A549 (cell line): ENCODE data around the gene SNRNP40. TPM values are rescaled to one million over a fixed set of nuclear protein-coding genes. Genes with fewer than 3 reads are reported as not detected.

Experiments
- ATAC-seq, 2 experiments: fragments of 200-7000 bp in 1 of 2; fragments of >200 bp in 1 of 2; cut with Nextera tagmentation in 1 of 2; cut with Tn5 transposase in 1 of 2; 3 replicates each; pipeline versions ENCODE4 v1.8.0 to v1.9.1; 2018 to 2020; ENCODE audit warnings: mild to moderate bottlenecking in 1 of 2, moderate library complexity in 1 of 2
- CTCF ChIA-PET: fragments of 300-600 bp; sonication (Branson Sonifier 250); formaldehyde crosslinking; extraction: SDS; loops from one replicate; lab custom pipeline; 2021; ENCODE audit warnings: antibody characterized with exemption, inconsistent platforms; lab: Yijun Ruan, JAX
- POLR2A ChIA-PET: fragments of 350-600 bp; formaldehyde crosslinking; extraction: SDS; loops from one replicate; lab custom pipeline; 2021; ENCODE audit warnings: antibody characterized with exemption, inconsistent platforms; lab: Yijun Ruan, JAX
- DNase-seq, 2 experiments: peaks; one replicate each; pipeline versions ENCODE4 v3.0.0 to v3.0.0-alpha.2; 2011 to 2016; ENCODE audit warnings: low read depth in 1 of 2, low spot score in 1 of 2
- FAIRE-seq: peaks from 2 replicates; lab custom pipeline; 2011; peaks lifted over from hg19 to GRCh38; lab: Jason Lieb, UNC
- H3K27ac ChIP-seq, 2 experiments: fragments of >200 bp; sonication (Bioruptor Twin); formaldehyde crosslinking; 3 replicates each; pipeline ENCODE4 v1.5.1; 2016 to 2017
- H3K4me1 ChIP-seq: fragments of >200 bp; sonication (Bioruptor Twin); formaldehyde crosslinking; 3 replicates; pipeline ENCODE4 v1.6.1; 2016
- H3K4me2 ChIP-seq: fragments of >200 bp; sonication (Bioruptor Twin); formaldehyde crosslinking; 3 replicates; pipeline ENCODE4 v1.6.1; 2016
- H3K4me3 ChIP-seq: fragments of >200 bp; sonication (Bioruptor Twin); formaldehyde crosslinking; 3 replicates; pipeline ENCODE4 v1.5.1; 2016
- H3K9me3 ChIP-seq: fragments of >200 bp; sonication (Bioruptor Twin); formaldehyde crosslinking; 3 replicates; pipeline ENCODE4 v1.6.1; 2016
- ATOH8 ChIP-seq: fragments of 250-450 bp; sonication (Bioruptor Pico); IDR thresholded peaks from 2 replicates; pipeline ENCODE4 v1.5.0; 2020; ENCODE audit warnings: low read depth, mild to moderate bottlenecking, moderate library complexity
- CBX2 ChIP-seq: fragments of 200-600 bp; sonication (generic); IDR thresholded peaks from 2 replicates; pipeline ENCODE4 v1.6.1; 2016; ENCODE audit warnings: low read depth, mild to moderate bottlenecking, borderline replicate concordance
- CBX8 ChIP-seq: fragments of 200-600 bp; sonication (generic); IDR thresholded peaks from 2 replicates; pipeline ENCODE4 v1.6.1; 2016
- CHD4 ChIP-seq: fragments of 200-600 bp; sonication (generic); IDR thresholded peaks from 2 replicates; pipeline ENCODE4 v1.6.1; 2016; ENCODE audit warnings: antibody characterized with exemption, mild to moderate bottlenecking, borderline replicate concordance
- E2F6 ChIP-seq: IDR thresholded peaks from 2 replicates; pipeline ENCODE4 v1.6.1; 2012; ENCODE audit warnings: low read depth, borderline replicate concordance
- EHF ChIP-seq: fragments of 250-450 bp; sonication (Bioruptor Pico); IDR thresholded peaks from 2 replicates; pipeline ENCODE4 v1.5.0; 2020; ENCODE audit warnings: mild to moderate bottlenecking
- EHMT2 ChIP-seq: fragments of 200-600 bp; sonication (generic); IDR thresholded peaks from 2 replicates; pipeline ENCODE4 v1.6.1; 2016; ENCODE audit warnings: antibody characterized with exemption, low read depth, mild to moderate bottlenecking, moderate library complexity
- EP300 ChIP-seq, 2 experiments: fragments of >200 bp; sonication (Bioruptor Twin); formaldehyde crosslinking; IDR thresholded peaks; 2 replicates in 1 of 2; 3 replicates in 1 of 2; pipeline ENCODE4 v1.6.1; 2016 to 2017
- ESRRA ChIP-seq: fragments of 150-350 bp; IDR thresholded peaks from 2 replicates; pipeline ENCODE4 v1.6.1; 2014; ENCODE audit warnings: mild to moderate bottlenecking, low read length, borderline replicate concordance
- FOSB ChIP-seq: fragments of 250-450 bp; sonication (Bioruptor Pico); IDR thresholded peaks from 2 replicates; pipeline ENCODE4 v1.5.0; 2020; ENCODE audit warnings: mild to moderate bottlenecking, moderate library complexity
- FOXS1 ChIP-seq: fragments of 250-450 bp; sonication (Bioruptor Pico); IDR thresholded peaks from 2 replicates; pipeline ENCODE4 v1.5.0; 2020; ENCODE audit warnings: mild to moderate bottlenecking, moderate library complexity
- HDAC2 ChIP-seq: fragments of 200-600 bp; sonication (generic); IDR thresholded peaks from 2 replicates; pipeline ENCODE4 v1.6.1; 2016
- HEYL ChIP-seq: fragments of 250-450 bp; sonication (Bioruptor Pico); IDR thresholded peaks from 2 replicates; pipeline ENCODE4 v1.8.0; 2021; ENCODE audit warnings: mild to moderate bottlenecking, moderate library complexity
- HMGXB4 ChIP-seq: fragments of 250-450 bp; sonication (Bioruptor Pico); IDR thresholded peaks from 2 replicates; pipeline ENCODE4 v1.5.0; 2021; ENCODE audit warnings: mild to moderate bottlenecking, moderate library complexity, borderline replicate concordance
- HOXA7 ChIP-seq: fragments of 250-450 bp; sonication (Bioruptor Pico); IDR thresholded peaks from 2 replicates; pipeline ENCODE4 v1.5.0; 2020; ENCODE audit warnings: mild to moderate bottlenecking, moderate library complexity
- HOXB5 ChIP-seq: fragments of 250-450 bp; sonication (Bioruptor Pico); IDR thresholded peaks from 2 replicates; pipeline ENCODE4 v1.5.0; 2020; ENCODE audit warnings: mild to moderate bottlenecking, moderate library complexity
- JUN ChIP-seq, 2 experiments: fragments of >200 bp; sonication (Bioruptor Twin); formaldehyde crosslinking; IDR thresholded peaks; 2 replicates in 1 of 2; 3 replicates in 1 of 2; pipeline ENCODE4 v1.6.1; 2016 to 2017
- JUNB ChIP-seq: fragments of >200 bp; sonication (Bioruptor Twin); formaldehyde crosslinking; IDR thresholded peaks from 2 replicates; pipeline ENCODE4 v1.6.1; 2016
- MAFK ChIP-seq: fragments of 450-650 bp; IDR thresholded peaks from 2 replicates; pipeline ENCODE4 v1.6.1; 2014; ENCODE audit not compliant: partially characterized antibody
- NR3C1 ChIP-seq: fragments of >200 bp; sonication (Bioruptor Twin); formaldehyde crosslinking; IDR thresholded peaks from 3 replicates; pipeline ENCODE4 v1.6.1; 2017
- PHF8 ChIP-seq: fragments of 200-600 bp; sonication (generic); IDR thresholded peaks from 2 replicates; pipeline ENCODE4 v1.6.1; 2016; ENCODE audit warnings: low read depth, mild to moderate bottlenecking, antibody characterized with exemption, moderate library complexity, borderline replicate concordance
- POLR2A ChIP-seq: IDR thresholded peaks from 2 replicates; pipeline ENCODE4 v1.6.1; 2012; ENCODE audit warnings: mild to moderate bottlenecking, low read length
- POLR2AphosphoS2 ChIP-seq: conservative IDR thresholded peaks from 2 replicates; pipeline ENCODE4 v1.6.1; 2012; ENCODE audit warnings: low read length, improper control_type of control experiment, inconsistent platforms
- RCOR1 ChIP-seq: fragments of 150-350 bp; IDR thresholded peaks from 2 replicates; pipeline ENCODE4 v1.6.1; 2014; ENCODE audit warnings: antibody characterized with exemption, low read length, low read depth
- SMC3 ChIP-seq: fragments of >200 bp; sonication (Bioruptor Twin); formaldehyde crosslinking; IDR thresholded peaks from 3 replicates; pipeline ENCODE4 v1.6.1; 2018; ENCODE audit warnings: inconsistent platforms
- SREBF2 ChIP-seq: fragments of 450-650 bp; IDR thresholded peaks from 2 replicates; pipeline ENCODE4 v1.6.1; 2014; ENCODE audit warnings: mild to moderate bottlenecking, moderate library complexity
- whole genome bisulfite sequencing: methylation state at CpG from one replicate; pipeline ENCODE4 v1.1.6; 2017; ENCODE audit errors: missing lambda C conversion rate; 5-methylcytosine and 5-hydroxymethylcytosine counted together
- polyA plus RNA-seq, 4 experiments: library from polyadenylated mRNA; depleted of rRNA in 3 of 4; stranded (reverse); fragments of >200 nt; fragmentation: RNase III in 1 of 4; extraction: RNeasy Plus Mini Kit Qiagen cat#74134 plus additional on column Dnase treatment in 1 of 4; gene quantifications; 2 replicates in 3 of 4; 3 replicates in 1 of 4; pipeline ENCODE4 v1.2.3, GENCODE V29; 2011 to 2017

The SNRNP40 gene
- polyA plus RNA-seq, 2 of the 4 experiments (the other 2 are of a cell fraction): 47.4 to 72.5 TPM

GRCh38 chr1:31326461-31326860, 29.9 kb upstream of the SNRNP40 start:
- DNase-seq (no peak), ATAC-seq (no peak), FAIRE-seq (no peak)
- no peaks in the 10 kb centered on the region for H3K9me3 ChIP-seq
- no peak overlapping the region for H3K4me3 ChIP-seq
- ChIA-PET CTCF (interaction anchor here (4.4 kb wide), 1 partner anchor 142 kb away, joined by 24 read pairs; no protein-coding TSS in a partner anchor), POLR2A (interaction anchor here (1.0 kb wide), 1 partner anchor 30 kb away, joined by 3 read pairs; the partner anchor contains the start of genes SNRNP40 and ZCCHC17)
- 56% methylated on average over 1 of the region's 1 CpG for WGBS
- H3K27ac ChIP-seq: no peak overlapping the region
- TF ChIP-seq HDAC2: no peak
- TF ChIP-seq E2F6: no peak
- TF ChIP-seq EHMT2: no peak
- no peak for TF ChIP-seq ATOH8 (CRISPR knock-in tag)
- TF ChIP-seq POLR2AphosphoS2: no peak
- TF ChIP-seq PHF8: no peak
- no peak for TF ChIP-seq FOXS1 (CRISPR knock-in tag)
- TF ChIP-seq NR3C1: no peak
- no peak for TF ChIP-seq JUN (IDR thresholded peaks at IDR 0.05)
- no peak for TF ChIP-seq EHF (CRISPR knock-in tag)
- no peak for TF ChIP-seq CBX2
- no peaks in the 10 kb centered on the region; the same call in 2 of the 3 replicates for H3K4me1 ChIP-seq
- H3K4me2 ChIP-seq: no peak overlapping the region

GRCh38 chr1:31324992-31325391, 28.4 kb upstream of the SNRNP40 start:
- H3K4me1 ChIP-seq: no peaks in the 10 kb centered on the region; the same call in 2 of the 3 replicates
- no peaks in the 10 kb centered on the region for H3K9me3 ChIP-seq
- DNase-seq (no peak), ATAC-seq (no peak), FAIRE-seq (no peak)
- no peak overlapping the region for H3K27ac ChIP-seq
- H3K4me2 ChIP-seq: no peak overlapping the region
- TF ChIP-seq CHD4 (no peak), CBX2 (no peak), POLR2A (no peak), RCOR1 (no peak), HOXB5 (CRISPR knock-in tag) (no peak), FOSB (CRISPR knock-in tag) (no peak), JUNB (no peak), HOXA7 (CRISPR knock-in tag) (no peak), ESRRA (no peak), EP300 (IDR thresholded peaks at IDR 0.05) (no peak), HEYL (CRISPR knock-in tag) (no peak), SREBF2 (no peak), MAFK (no peak), CBX8 (no peak), PHF8 (no peak), E2F6 (no peak), HMGXB4 (no peak), EHF (CRISPR knock-in tag) (no peak), SMC3 (no peak)
- CTCF ChIA-PET: interaction anchor here (1.2 kb wide), 2 partner anchors 70 to 141 kb away, joined by 3 read pairs; no protein-coding TSS in a partner anchor
- 93% methylated on average over 3 of the region's 3 CpGs for WGBS
- H3K4me3 ChIP-seq: no peak overlapping the region
- POLR2A ChIA-PET: no interaction called here
